Measurements from ENCODE around the gene CDH11.

The CDH11 gene

GRCh38 chr16:65117811-65118448 lies 3.9 kb downstream of the CDH11 start:
- DNase-seq (ENCODE audit: low read depth), result peak; percentile 56

GRCh38 chr16:65116818-65117430 lies 4.9 kb downstream of the CDH11 start:
- DNase-seq (ENCODE audit: low read depth), result no peak

DNA sequence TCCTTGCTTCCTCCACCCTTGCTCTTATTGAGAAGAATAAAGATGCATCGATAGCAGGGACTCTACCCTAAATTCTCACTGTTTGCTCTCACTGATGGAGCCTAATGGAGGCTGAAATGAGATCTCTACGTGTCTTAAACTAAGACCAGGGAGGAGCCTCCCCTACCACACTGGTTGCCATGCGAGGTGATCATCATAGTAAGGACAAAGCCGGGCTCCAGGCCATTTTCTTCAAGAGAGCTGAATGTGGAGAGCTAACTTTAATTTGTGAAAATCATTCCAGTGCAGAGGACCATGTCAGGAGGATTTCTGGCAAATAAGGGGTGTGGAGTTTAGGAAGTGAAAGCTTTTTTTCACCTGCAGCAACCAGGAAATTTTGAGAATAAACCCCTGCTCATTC lies 5.6 kb downstream of the CDH11 start:
- no peak for DNase-seq (ENCODE audit: low read depth)

DNA sequence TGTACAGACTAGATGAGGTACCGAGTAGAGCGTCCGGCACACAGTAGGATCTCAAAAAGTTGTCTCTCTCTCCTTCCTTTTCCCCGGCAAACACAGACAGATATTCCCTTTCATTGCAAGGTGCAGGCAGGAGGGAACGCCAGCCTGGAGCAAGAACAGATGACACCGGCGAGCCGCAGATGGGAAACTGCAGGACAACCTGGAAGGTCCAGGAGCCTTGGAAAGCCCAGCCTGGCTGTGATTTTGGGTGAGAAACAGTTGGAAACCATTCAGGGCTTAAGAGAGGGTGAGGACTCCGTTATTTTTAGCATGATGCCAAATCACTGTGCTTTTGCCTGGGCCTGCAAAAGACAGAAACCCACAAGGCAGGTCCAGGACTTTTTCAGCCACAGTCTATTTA lies 7.3 kb downstream of the CDH11 start:
- no peak for DNase-seq (ENCODE audit: low read depth)

GRCh38 chr16:65113441-65113840 lies 8.4 kb downstream of the CDH11 start:
- DNase-seq (ENCODE audit: low read depth), result no peak

DNA sequence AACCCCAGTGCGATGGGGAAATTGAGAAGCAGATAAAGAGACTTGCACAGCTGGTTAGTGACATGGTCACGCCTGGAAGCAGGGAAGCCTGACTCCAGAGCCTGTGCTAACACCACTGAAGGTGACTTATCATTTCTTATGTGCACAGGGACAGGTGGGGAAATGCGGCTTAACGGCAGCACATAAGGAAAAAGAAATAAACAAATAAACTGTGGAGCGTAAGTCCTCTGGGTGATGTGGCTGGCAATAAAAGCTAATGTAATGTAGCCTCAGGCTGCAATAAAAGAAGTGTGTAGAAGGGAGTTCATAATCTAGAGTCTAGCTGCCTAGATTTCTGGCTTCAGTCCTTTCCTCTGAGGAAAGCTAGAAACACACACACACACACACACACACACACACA lies 10.6 kb downstream of the CDH11 start:
- no peak for DNase-seq (ENCODE audit: low read depth)

- no peak for DNase-seq (ENCODE audit: low read depth)
Measured at GRCh38 chr16:65106757-65107156, 15.1 kb downstream of the CDH11 start.

DNA sequence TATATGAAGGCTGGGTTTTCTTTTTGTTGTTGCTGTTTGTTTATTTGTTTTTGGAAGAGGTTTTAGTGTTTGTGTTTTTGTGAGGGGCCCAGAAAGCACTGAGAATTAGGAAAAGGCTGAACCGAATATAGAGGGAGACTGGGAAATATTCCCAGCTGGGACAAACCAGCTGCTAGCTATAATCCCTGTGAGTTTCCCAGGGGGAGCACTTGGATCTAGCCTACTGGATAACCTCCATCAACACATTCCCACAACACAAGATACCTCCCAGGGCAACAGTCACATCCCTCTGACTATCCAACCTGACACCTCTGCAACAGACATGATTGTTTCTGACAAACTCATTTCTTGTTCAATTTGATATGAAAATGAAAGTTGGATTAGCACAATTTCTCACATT lies 16.7 kb downstream of the CDH11 start:
- no peak for DNase-seq (ENCODE audit: low read depth)

GRCh38 chr16:65104471-65104870 lies 17.4 kb downstream of the CDH11 start:
- no peak for DNase-seq (ENCODE audit: low read depth)

- no peak for DNase-seq (ENCODE audit: low read depth)
Measured at GRCh38 chr16:65102326-65102725, 19.5 kb downstream of the CDH11 start.

DNA sequence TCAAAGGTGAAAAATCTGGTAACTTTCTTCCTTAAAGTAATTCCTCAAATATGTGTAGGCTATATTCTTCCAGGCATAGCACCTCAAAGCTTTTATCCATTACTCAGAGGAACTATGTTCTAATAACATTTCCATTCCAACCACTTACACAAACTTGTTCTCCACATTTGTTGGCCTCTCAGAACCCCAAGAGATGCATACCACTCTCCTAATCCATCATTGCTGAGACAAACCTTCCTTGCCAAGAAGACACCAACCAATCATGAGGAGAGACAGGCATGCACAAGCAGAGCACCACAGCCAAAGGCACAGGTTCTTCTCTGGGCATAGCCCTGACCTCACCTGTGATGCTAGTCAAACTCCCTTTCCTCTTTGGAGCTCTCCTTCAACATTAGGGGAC lies 20.9 kb downstream of the CDH11 start:
- DNase-seq (ENCODE audit: low read depth), result no peak

DNA sequence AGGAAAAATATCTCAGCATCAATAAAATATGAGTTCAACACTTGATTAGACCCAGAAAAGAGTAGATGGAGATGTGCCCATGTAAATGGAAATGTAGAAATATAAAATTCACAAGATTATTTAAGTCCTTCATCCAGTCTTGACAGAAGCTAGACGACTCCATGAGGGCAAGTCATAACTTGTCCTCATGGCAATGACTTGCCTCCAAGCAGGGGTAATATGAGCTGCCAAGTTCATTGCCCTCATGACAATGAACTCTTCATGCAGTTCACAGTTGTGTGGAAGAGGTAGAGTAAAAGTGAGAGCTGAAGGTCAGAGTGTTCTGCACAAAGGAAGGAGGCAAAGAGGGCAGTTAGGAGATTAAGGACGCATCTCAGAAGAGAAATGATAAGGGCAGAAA lies 22.3 kb downstream of the CDH11 start:
- no peak for DNase-seq (ENCODE audit: low read depth)

GRCh38 chr16:65098916-65099315 lies 22.9 kb downstream of the CDH11 start:
- DNase-seq (ENCODE audit: low read depth), result no peak

GRCh38 chr16:65097296-65097695 lies 24.6 kb downstream of the CDH11 start:
- no peak for DNase-seq (ENCODE audit: low read depth)

DNA sequence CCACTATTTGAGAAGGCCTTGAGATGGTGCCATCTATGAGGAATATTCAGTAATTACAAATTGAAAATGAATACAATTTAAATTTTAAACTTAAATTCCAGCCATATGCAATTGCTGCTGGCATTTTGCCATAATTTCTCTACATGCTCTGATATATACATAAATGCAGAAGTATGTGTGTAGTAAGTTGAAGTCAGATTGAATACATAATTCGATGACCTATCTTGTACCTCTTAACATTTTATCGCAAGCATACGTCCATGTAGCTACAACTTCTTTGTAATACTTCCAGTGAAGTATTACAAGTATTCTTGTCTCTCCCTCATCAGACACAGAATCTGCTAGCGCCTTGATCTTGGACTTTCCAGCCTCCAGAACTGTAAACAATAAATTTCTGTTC lies 26.0 kb downstream of the CDH11 start:
- DNase-seq (ENCODE audit: low read depth), result no peak

GRCh38 chr16:65095090-65095728 lies 26.7 kb downstream of the CDH11 start:
- DNase-seq (ENCODE audit: low read depth), result no peak

- no peak for DNase-seq (ENCODE audit: low read depth)
Measured at GRCh38 chr16:65094009-65094408, 27.9 kb downstream of the CDH11 start.

DNA sequence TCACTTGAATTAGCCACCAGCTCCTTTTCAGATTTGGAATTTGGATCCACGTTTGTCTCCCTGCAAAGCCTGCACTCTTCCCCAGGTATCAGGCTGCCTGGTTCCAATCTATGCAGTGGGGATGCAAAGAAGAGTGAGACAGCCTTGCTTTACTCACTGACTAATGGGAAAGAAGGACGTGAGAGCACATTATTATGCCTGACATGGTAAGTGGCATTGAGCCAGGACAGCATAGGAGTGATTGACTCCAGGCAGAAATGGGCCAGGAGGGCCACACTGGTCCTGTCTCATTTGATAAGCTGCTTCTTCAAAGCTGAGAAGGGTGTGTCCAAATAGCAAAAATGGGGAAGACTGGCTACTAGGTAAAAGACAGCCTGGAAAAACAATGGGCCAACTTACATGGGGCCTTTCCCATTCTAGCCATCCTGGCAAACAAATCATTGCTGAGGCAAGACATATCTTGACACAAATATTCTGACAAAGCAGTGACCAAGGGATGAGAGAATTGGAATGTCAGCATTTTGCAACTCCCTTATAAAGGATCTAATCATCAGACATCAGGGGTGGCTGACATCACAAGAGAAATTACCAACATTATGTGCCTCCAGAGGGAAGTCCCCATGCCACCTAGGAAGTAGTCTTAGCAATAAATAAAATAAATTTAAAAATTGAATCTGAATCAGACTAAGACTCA lies 38.6 kb downstream of the CDH11 start:
- no peak for DNase-seq (ENCODE audit: low read depth)

- DNase-seq (ENCODE audit: low read depth), result no peak
Measured at GRCh38 chr16:65079549-65079948, 42.3 kb downstream of the CDH11 start.

GRCh38 chr16:65077181-65077580 lies 44.7 kb downstream of the CDH11 start:
- DNase-seq (ENCODE audit: low read depth), result no peak

DNA sequence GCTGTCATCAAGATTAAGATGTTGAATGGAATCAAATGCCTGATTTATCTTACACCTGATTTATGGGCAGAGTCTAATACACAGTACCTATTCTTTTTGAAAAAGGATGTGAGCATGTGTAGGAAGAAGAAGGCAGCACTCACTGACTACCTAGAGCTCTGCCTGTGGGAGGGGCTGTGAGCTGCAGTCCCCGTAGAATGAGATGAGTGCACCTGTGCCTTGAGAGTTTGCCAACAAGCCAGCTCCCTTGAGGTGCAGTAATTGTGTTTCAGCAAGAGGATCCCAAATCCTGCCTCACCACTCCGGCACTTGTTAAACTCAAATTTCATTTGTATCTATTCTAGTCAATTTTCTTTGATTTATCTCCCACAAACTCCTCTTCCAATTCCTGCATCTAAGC lies 46.0 kb downstream of the CDH11 start:
- no peak for DNase-seq (ENCODE audit: low read depth)

DNA sequence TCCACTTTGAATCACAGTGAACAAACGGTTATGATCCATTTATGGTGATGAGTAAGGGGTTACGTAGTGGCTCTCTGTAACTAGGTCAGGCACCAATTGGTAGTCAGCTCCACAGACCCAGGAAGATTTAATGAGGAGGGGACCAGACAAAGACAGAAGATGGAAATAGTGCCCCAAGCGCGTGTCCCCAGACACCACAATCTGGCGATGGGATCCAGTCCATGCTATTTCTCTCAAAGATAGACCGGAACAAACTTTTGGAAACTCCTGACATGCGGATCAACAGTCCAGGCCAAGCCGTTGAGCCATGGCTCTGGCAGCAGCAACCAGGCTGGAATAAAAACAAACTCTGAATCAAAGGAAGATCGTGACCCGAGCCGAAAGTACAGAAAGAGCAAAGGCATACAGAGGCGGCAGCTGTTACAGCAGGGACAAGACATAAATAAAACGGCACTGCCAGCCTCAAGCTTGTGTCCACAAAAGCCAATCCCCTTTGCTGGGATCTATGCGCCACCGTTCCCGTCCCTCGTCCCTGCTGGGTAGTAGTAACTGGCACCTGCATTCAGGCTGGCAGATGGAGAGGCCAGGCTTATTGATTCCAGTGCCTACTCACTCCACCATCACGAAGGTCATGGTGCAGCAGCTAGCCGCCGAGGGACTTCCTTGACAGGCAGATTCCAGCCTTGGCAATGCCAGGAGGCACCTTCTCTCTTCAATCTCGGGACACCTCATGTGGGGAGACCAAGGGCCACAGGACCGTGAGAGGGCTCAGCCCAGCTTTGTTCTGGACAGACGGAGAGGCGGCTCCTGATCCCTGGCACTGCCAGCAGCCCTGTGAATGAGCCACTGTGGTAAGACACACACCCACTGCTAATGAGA lies 50.2 kb downstream of the CDH11 start:
- no peak for DNase-seq (ENCODE audit: low read depth)
